Osteocyte (in vitro differentiated cells): ENCODE data around the gene GUCY1A1. TPM values are rescaled to one million over a fixed set of nuclear protein-coding genes. Genes with fewer than 3 reads are reported as not detected.

ENCODE experiments used
- DNase-seq: peaks from one replicate; pipeline ENCODE4 v3.0.0; 2021; ENCODE audit warnings: mixed read lengths; ENCODE audit not compliant: unreplicated experiment; ENCODE audit errors: extremely low spot score
- H3K27ac Mint-ChIP-seq: one replicate; pipeline ENCODE4 v1.8.0; 2021; ENCODE audit warnings: mild to moderate bottlenecking, mixed read lengths; ENCODE audit not compliant: unreplicated experiment
- H3K27me3 Mint-ChIP-seq: one replicate; pipeline ENCODE4 v1.8.0; 2021; ENCODE audit warnings: mixed read lengths; ENCODE audit not compliant: unreplicated experiment
- H3K36me3 Mint-ChIP-seq: one replicate; pipeline ENCODE4 v1.8.0; 2021; ENCODE audit warnings: mixed read lengths; ENCODE audit not compliant: unreplicated experiment
- H3K4me1 Mint-ChIP-seq: one replicate; pipeline ENCODE4 v1.8.0; 2021; ENCODE audit warnings: mixed read lengths; ENCODE audit not compliant: unreplicated experiment
- H3K4me3 Mint-ChIP-seq: one replicate; pipeline ENCODE4 v1.8.0; 2021; ENCODE audit warnings: mild to moderate bottlenecking, moderate library complexity, mixed read lengths; ENCODE audit not compliant: unreplicated experiment
- H3K9me3 Mint-ChIP-seq: one replicate; pipeline ENCODE4 v1.8.0; 2021; ENCODE audit warnings: mixed read lengths; ENCODE audit not compliant: unreplicated experiment
- CTCF ChIP-seq: fragments of 200-600 bp; sonication (generic); IDR thresholded peaks from 2 replicates; pipeline ENCODE4 v1.5.0; 2021; ENCODE audit warnings: antibody characterized with exemption, mild to moderate bottlenecking, moderate library complexity
- total RNA-seq: library from RNA; stranded (reverse); gene quantifications from 2 replicates; pipeline ENCODE4 v1.2.1, GENCODE V29; 2021

The GUCY1A1 gene
- total RNA-seq, 1 donor from 2014 or later, result 11.5 TPM

- peaks cover 19% of the 10 kb centered on the region for H3K27me3 Mint-ChIP-seq
- H3K4me3 Mint-ChIP-seq, result no peak overlapping the region
- H3K9me3 Mint-ChIP-seq, result peaks cover 13% of the 10 kb centered on the region
- peaks cover 3% of the 10 kb centered on the region for H3K36me3 Mint-ChIP-seq
- TF ChIP-seq CTCF, result no peak
- H3K27ac Mint-ChIP-seq, result no peak overlapping the region
- no peak for DNase-seq
- H3K4me1 Mint-ChIP-seq, result peaks cover 4% of the 10 kb centered on the region
Observed at GRCh38 chr4:155653052-155653451, 13.6 kb upstream of the GUCY1A1 start.

GRCh38 chr4:155656025-155656424 lies 10.6 kb upstream of the GUCY1A1 start:
- TF ChIP-seq CTCF, result no peak
- Mint-ChIP-seq H3K4me3 (no peak overlapping the region), H3K4me1 (peaks cover 1% of the 10 kb centered on the region), H3K27ac (no peak overlapping the region), H3K27me3 (peaks cover 21% of the 10 kb centered on the region), H3K36me3 (peaks cover 2% of the 10 kb centered on the region), H3K9me3 (peaks cover 13% of the 10 kb centered on the region)
- DNase-seq, result no peak

GRCh38 chr4:155657169-155657568 lies 9.5 kb upstream of the GUCY1A1 start:
- Mint-ChIP-seq H3K4me3 (no peak overlapping the region), H3K9me3 (peaks cover 9% of the 10 kb centered on the region), H3K27me3 (peaks cover 18% of the 10 kb centered on the region), H3K36me3 (no peaks in the 10 kb centered on the region), H3K27ac (no peak overlapping the region), H3K4me1 (peaks cover 1% of the 10 kb centered on the region)
- DNase-seq, result no peak
- no peak for TF ChIP-seq CTCF

DNA sequence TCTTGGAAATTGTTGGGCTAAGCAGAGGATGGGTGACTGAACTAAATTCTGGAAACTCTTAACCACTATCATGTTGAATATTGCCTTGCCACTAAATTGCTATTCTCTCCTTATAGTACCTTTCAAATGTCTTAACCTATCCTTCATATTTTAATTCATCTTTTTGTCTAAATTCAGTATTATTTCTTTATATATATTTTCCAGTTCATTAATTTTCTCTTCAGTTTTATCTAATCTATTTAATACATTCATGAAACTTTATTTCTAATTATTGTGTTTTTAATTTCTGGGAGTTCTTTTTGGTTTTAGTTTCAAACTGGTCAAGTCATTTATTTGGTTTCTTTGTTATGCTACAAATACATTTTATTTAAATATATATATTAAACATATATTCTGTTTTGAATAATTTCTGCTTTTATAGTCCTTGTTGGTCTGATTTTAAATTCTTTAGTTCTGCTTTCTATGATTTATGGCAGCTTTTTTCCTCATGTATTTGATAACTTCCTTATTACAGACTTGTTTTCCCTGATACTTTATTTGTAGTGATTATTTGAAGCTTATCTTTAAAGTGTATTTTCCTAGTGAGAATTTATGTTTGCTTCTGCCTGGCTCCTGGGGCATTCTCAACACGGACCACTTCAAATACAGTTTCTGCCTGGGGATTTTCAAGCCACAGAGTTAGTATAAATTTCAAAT lies 8.5 kb upstream of the GUCY1A1 start:
- peaks cover 10% of the 10 kb centered on the region for H3K27me3 Mint-ChIP-seq
- peaks cover 9% of the 10 kb centered on the region for H3K9me3 Mint-ChIP-seq
- no peak overlapping the region for H3K4me3 Mint-ChIP-seq
- no peak for DNase-seq
- H3K36me3 Mint-ChIP-seq, result no peaks in the 10 kb centered on the region
- H3K4me1 Mint-ChIP-seq, result peaks cover 1% of the 10 kb centered on the region
- no peak for TF ChIP-seq CTCF
- H3K27ac Mint-ChIP-seq, result no peak overlapping the region

GRCh38 chr4:155658681-155659064 lies 8.0 kb upstream of the GUCY1A1 start:
- H3K4me1 Mint-ChIP-seq, result peaks cover 1% of the 10 kb centered on the region
- no peak for TF ChIP-seq CTCF
- no peak overlapping the region for H3K27ac Mint-ChIP-seq
- H3K27me3 Mint-ChIP-seq, result peaks cover 11% of the 10 kb centered on the region
- H3K9me3 Mint-ChIP-seq, result peaks cover 9% of the 10 kb centered on the region
- no peak for DNase-seq
- H3K36me3 Mint-ChIP-seq, result no peaks in the 10 kb centered on the region
- H3K4me3 Mint-ChIP-seq, result no peak overlapping the region
